Heart right ventricle (tissue), 16 donors: ENCODE data around the gene TGM5. TPM values are rescaled to one million over a fixed set of nuclear protein-coding genes. Genes with fewer than 3 reads are reported as not detected.

Experiments
- ATAC-seq, 8 donors: fragments of 200-7000 bp; cut with Tn5 transposase; one replicate each; pipeline ENCODE4 v1.9.1; 2020; ENCODE audit warnings: mild to moderate bottlenecking in 8 of 8, moderate library complexity in 8 of 8, moderate number of reproducible peaks in 1 of 8
- DNase-seq, 2 donors: peaks; one replicate each; pipeline ENCODE4 v3.0.0-alpha.2; 2020
- H3K27ac ChIP-seq, 10 donors: fragments of 200-600 bp; sonication (generic) in 2 of 10; one replicate each; pipeline versions ENCODE4 v1.5.0 to v1.8.0; 2020 to 2022; ENCODE audit warnings: mild to moderate bottlenecking in 3 of 10
- H3K27me3 ChIP-seq, 7 donors: fragments of 200-600 bp; one replicate each; pipeline ENCODE4 v1.8.0; 2021 to 2022; ENCODE audit warnings: mild to moderate bottlenecking in 2 of 7
- H3K36me3 ChIP-seq, 9 donors: fragments of 200-600 bp; sonication (generic) in 1 of 9; one replicate each; pipeline versions ENCODE4 v1.5.0 to v1.8.0; 2020 to 2022; ENCODE audit warnings: mild to moderate bottlenecking in 2 of 9
- H3K4me1 ChIP-seq, 9 donors: fragments of 200-600 bp; sonication (generic) in 1 of 9; one replicate each; pipeline versions ENCODE4 v1.5.0 to v1.8.0; 2020 to 2022; ENCODE audit warnings: mild to moderate bottlenecking in 4 of 9
- H3K4me3 ChIP-seq, 10 donors: fragments of 200-600 bp; sonication (generic) in 2 of 10; one replicate each; pipeline versions ENCODE4 v1.5.0 to v1.8.0; 2020 to 2022; ENCODE audit warnings: mild to moderate bottlenecking in 7 of 10, moderate library complexity in 2 of 10
- H3K9me3 ChIP-seq, 11 donors: fragments of 200-600 bp in 10 of 11; sonication (generic) in 2 of 11; one replicate each; pipeline versions ENCODE4 v1.5.0 to v1.8.0; 2013 to 2022; ENCODE audit warnings: mild to moderate bottlenecking in 2 of 11, control low read depth in 1 of 11, moderate library complexity in 1 of 11
- CTCF ChIP-seq, 9 donors: fragments of 200-600 bp; sonication (generic) in 2 of 9; IDR thresholded peaks; one replicate each; pipeline versions ENCODE4 v1.5.0 to v1.8.0; 2021 to 2022; ENCODE audit warnings: antibody characterized with exemption in 9 of 9, mild to moderate bottlenecking in 5 of 9, moderate library complexity in 1 of 9
- WGBS, 2 donors: extraction: QIAGEN DNeasy Blood & Tissue Kit; methylation state at CpG; one replicate each; pipeline ENCODE4 v1.1.7; 2013; ENCODE audit warnings: inconsistent platforms in 1 of 2; 5-methylcytosine and 5-hydroxymethylcytosine counted together
- intact Hi-C, 10 donors: fragments of 100-400 bp; cut with DNase I; formaldehyde crosslinking; loops; one replicate each; pipeline versions ENCODE4 v1.11.1 to v1.14.2; 2022
- polyA plus RNA-seq, 2 donors: library from polyadenylated mRNA; stranded (reverse); fragments of 200-250 nt; gene quantifications; one replicate each; pipeline ENCODE4 v1.2.3, GENCODE V29; 2013
- total RNA-seq, 10 donors: library from RNA; stranded (reverse); fragmentation: NEBNext Ultra II Directional in 3 of 10; extraction: Animal tissue kit (Norgen Biotek cat#: 25700) in 3 of 10; gene quantifications; one replicate each; pipeline versions ENCODE4 v1.2.1 to v1.2.4, GENCODE V29; 2021 to 2023
- donor health status: Arrhythmogenic right ventricular cardiomyopathy.
- donor health status: ischemic (EF 13 %, LVEDD 7.1; RV severe dilation, severe dysfunction).
- donor health status: healthy with polysubstance abuse.
- donor health status: DM: no; HTN: yes; CAD: no.
- donor health status: DM: no; HTN: no; CAD: no.
- donor health status: ischemic (EF 25% LVEDD 6.9; RV normal size, moderate dysfunction).
- donor health status: ischemic (EF 25% LVEDD 5.7; RV mildly dilated, moderate dysfunction).
- donor health status: healthy.
- donor health status: DM: yes; HTN: yes; CAD: no.
- donor health status: Ischemic cardiomyopathy.
- donor health status: ischemic (EF 35%, LVEDD 5.7; RV mildly dilated, moderate dysfunction).
- donor health status: nonischemic (EF 11% LVEDD 7.7; RV severe dilation, severe dysfunction).
- donor health status: DM: yes; HTN: yes; CAD: no.
- donor health status: PGD.
- donor health status: ischemic (EF 29% LVEDD 5.4; RV normal size, mild dysfunction).
- donor health status: nonischemic (EF 23%, LVEDD 6.1; RV moderate dilation, normal function).

TGM5 gene
- total and polyA plus RNA-seq, 12 donors: 0.10 TPM; not detected in 11

GRCh38 chr15:43213466-43213865 is 53.3 kb downstream of the TGM5 start:
- WGBS, 2 donors: 84 to 89% methylated on average over 5 of the region's 5 CpGs
- ATAC-seq (no peak), DNase-seq (no peak)
- H3K27ac ChIP-seq: no peak overlapping the region
- TF ChIP-seq CTCF (IDR thresholded peaks at IDR 0.05): no peak
- H3K36me3 ChIP-seq: no peaks in the 10 kb centered on the region
- no peak overlapping the region for H3K4me3 ChIP-seq
- peaks cover 0 to 17% (median 10%) of the 10 kb centered on the region in 7 donors for H3K27me3 ChIP-seq
- peaks cover 0 to 10% (median 0%) of the 10 kb centered on the region in 9 donors for H3K4me1 ChIP-seq
- intact Hi-C loops: no loop called here
- H3K9me3 ChIP-seq: no peaks in the 10 kb centered on the region

DNA sequence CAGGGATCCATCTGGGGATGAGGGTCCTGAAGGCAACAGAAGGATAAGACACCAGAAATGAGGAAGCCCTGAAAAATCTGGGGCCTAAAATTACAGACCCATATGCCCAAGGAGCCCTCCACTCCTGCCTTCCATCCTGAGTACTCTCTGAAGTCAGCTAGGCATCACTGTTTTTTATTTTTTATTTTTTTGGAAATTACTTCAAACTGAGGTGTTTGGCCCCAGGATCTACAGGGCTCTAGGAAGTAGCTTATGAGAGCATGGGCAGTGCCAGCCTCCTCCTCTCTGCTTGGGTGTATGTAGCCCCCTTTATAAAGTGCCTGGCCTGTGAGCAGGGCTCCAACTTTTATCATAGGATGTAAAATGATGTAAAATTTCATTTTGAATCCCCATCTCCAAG is 53.8 kb downstream of the TGM5 start:
- intact Hi-C loops: no loop called here
- no peak overlapping the region for H3K4me3 ChIP-seq
- no peak for DNase-seq

GRCh38 chr15:43212299-43212698 is 54.4 kb downstream of the TGM5 start:
- H3K9me3 ChIP-seq: no peaks in the 10 kb centered on the region
- no peak overlapping the region for H3K27ac ChIP-seq
- H3K4me3 ChIP-seq: no peak overlapping the region
- intact Hi-C loops: no loop called here
- ATAC-seq (no peak), DNase-seq (no peak)
- no peaks in the 10 kb centered on the region for H3K36me3 ChIP-seq
- WGBS, 2 donors: 70 to 77% methylated on average over 7 to 8 of the region's 8 CpGs
- peaks cover 0 to 26% (median 7%) of the 10 kb centered on the region in 7 donors for H3K27me3 ChIP-seq
- peaks cover 0 to 10% (median 0%) of the 10 kb centered on the region in 9 donors for H3K4me1 ChIP-seq
- TF ChIP-seq CTCF (IDR thresholded peaks at IDR 0.05): no peak

More for the DNA sequence above, 53.8 kb downstream of the TGM5 start:
- Histone ChIP-seq H3K27me3 (peaks cover 0 to 22% (median 7%) of the 10 kb centered on the region in 7 donors), H3K9me3 (no peaks in the 10 kb centered on the region), H3K4me1 (peaks cover 0 to 10% (median 0%) of the 10 kb centered on the region in 9 donors), H3K36me3 (no peaks in the 10 kb centered on the region), H3K27ac (no peak overlapping the region)
- no peak for TF ChIP-seq CTCF (IDR thresholded peaks at IDR 0.05)
- ATAC-seq: no peak

DNA sequence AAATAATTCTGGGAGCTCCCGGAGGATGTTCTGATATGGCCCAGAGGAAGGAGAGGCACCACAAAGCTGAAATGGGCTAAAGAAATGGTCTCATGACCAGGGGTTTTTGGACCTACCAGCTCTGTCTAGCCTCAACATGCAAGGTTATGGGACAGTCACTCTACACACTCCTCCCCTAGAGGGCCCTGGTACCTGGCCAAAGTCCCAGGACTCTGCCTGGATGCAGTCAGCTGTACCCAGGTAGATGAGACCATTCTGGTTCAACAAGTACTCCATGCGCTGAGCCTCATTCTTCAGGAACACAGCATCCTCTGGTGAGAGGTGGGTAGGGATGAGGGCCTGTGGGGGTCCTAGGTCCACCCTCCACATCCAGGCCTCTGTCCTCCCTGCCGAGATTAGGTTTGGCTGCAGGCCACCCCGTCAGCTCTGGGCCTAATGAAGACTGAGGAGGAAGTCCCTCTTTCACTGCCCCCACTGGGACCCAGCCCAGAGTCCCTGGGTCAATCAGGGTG is 55.4 kb downstream of the TGM5 start:
- H3K27ac ChIP-seq: no peak overlapping the region
- H3K27me3 ChIP-seq: peaks cover 0 to 26% (median 7%) of the 10 kb centered on the region in 7 donors
- peaks cover 0 to 10% (median 0%) of the 10 kb centered on the region in 9 donors for H3K4me1 ChIP-seq
- WGBS, 2 donors: 76 to 80% methylated on average over 4 of the region's 4 CpGs
- intact Hi-C loops: no loop called here
- no peak for DNase-seq
- no peaks in the 10 kb centered on the region for H3K36me3 ChIP-seq
- no peak for ATAC-seq
- H3K4me3 ChIP-seq: no peak overlapping the region
- TF ChIP-seq CTCF (IDR thresholded peaks at IDR 0.05): no peak
- H3K9me3 ChIP-seq: no peaks in the 10 kb centered on the region
